ENCODE data around the gene LRRC8D.

- TF ChIP-seq CTCF (conservative IDR thresholded peaks at IDR 0.05; ENCODE audit: low read depth, low read length): no peak
- TF ChIP-seq EZH2 (IDR thresholded peaks at IDR 0.05; ENCODE audit: low read length, unreplicated experiment): no peak
Measured at GRCh38 chr1:89953929-89954328, 133.1 kb downstream of the LRRC8D start.
